Tibial nerve (tissue), 4 donors: Measurements from ENCODE around the gene NIT1. TPM values are rescaled to one million over a fixed set of nuclear protein-coding genes. Genes with fewer than 3 reads are reported as not detected.

ENCODE experiments used
- DNase-seq, 2 donors: peaks; one replicate each; pipeline ENCODE4 v3.0.0-alpha.2; 2019; ENCODE audit warnings: low spot score in 2 of 2
- H3K27ac ChIP-seq, 4 donors: fragments of 200-600 bp; sonication (generic) in 3 of 4; one replicate each; pipeline ENCODE4 v1.5.1; 2017 to 2019; ENCODE audit warnings: mild to moderate bottlenecking in 1 of 4
- H3K27me3 ChIP-seq, 2 donors: fragments of 200-600 bp; sonication (generic) in 1 of 2; one replicate each; pipeline versions ENCODE4 v1.5.1 to v1.6.0; 2017 to 2019
- H3K36me3 ChIP-seq, 3 donors: fragments of 200-600 bp; sonication (generic); one replicate each; pipeline ENCODE4 v1.5.1; 2018 to 2019
- H3K4me1 ChIP-seq, 4 donors: fragments of 200-600 bp; sonication (generic) in 3 of 4; one replicate each; pipeline ENCODE4 v1.5.1; 2017 to 2019
- H3K4me3 ChIP-seq, 4 donors: fragments of 200-600 bp; sonication (generic) in 3 of 4; one replicate each; pipeline ENCODE4 v1.5.1; 2017 to 2019; ENCODE audit warnings: mild to moderate bottlenecking in 1 of 4, moderate library complexity in 1 of 4
- H3K9me3 ChIP-seq, 4 donors: fragments of 200-600 bp; sonication (generic) in 3 of 4; one replicate each; pipeline ENCODE4 v1.5.1; 2017 to 2019
- EP300 ChIP-seq, 2 donors: sonication (generic); formaldehyde crosslinking; IDR thresholded peaks; one replicate each; pipeline ENCODE4 v1.6.1; 2017; ENCODE audit warnings: antibody characterized with exemption in 2 of 2, mild to moderate bottlenecking in 1 of 2
- POLR2A ChIP-seq, 2 donors: fragments of 450-650 bp; IDR thresholded peaks; one replicate each; pipeline ENCODE4 v1.6.1; 2017; ENCODE audit warnings: antibody characterized with exemption in 2 of 2, mild to moderate bottlenecking in 2 of 2, moderate library complexity in 2 of 2
- WGBS, 2 donors: methylation state at CpG; one replicate each; pipeline ENCODE4 v1.1.5; 2018; 5-methylcytosine and 5-hydroxymethylcytosine counted together
- total RNA-seq, 4 donors: library from RNA; depleted of rRNA; stranded (reverse); fragments of >200 nt; gene quantifications; one replicate each; pipeline ENCODE4 v1.1.0, GENCODE V29; 2016
- TF ChIP-seq, protein P1 (sequence below), 5 experiments: fragments of 200-600 bp in 3 of 5; fragments of 450-650 bp in 2 of 5; sonication (generic) in 3 of 5; IDR thresholded peaks; one replicate each; pipeline ENCODE4 v1.5.1; 2016 to 2019; ENCODE audit warnings: antibody characterized with exemption in 5 of 5, mild to moderate bottlenecking in 3 of 5, moderate library complexity in 2 of 5

Gene NIT1
- total RNA-seq, 4 donors from 2014 or later: 26.4 to 43.0 (median 32.9) TPM

GRCh38 chr1:161098210-161099068 lies 19.5 kb upstream of the NIT1 start, which contains the start of gene KLHDC9:
Gene KLHDC9, plus strand, starts transcription at chr1:161098361. Its CDS starts 175 bp downstream, at chr1:161098536.
- peaks cover 0 to 33% (median 10%) of the 10 kb centered on the region in 4 donors for H3K4me1 ChIP-seq
- H3K36me3 ChIP-seq: peaks cover 0 to 36% (median 4%) of the 10 kb centered on the region in 3 donors
- peak in 1 of 2 donors; percentile 6 for TF ChIP-seq EP300 (IDR thresholded peaks at IDR 0.05)
- TF ChIP-seq, protein P1, sequence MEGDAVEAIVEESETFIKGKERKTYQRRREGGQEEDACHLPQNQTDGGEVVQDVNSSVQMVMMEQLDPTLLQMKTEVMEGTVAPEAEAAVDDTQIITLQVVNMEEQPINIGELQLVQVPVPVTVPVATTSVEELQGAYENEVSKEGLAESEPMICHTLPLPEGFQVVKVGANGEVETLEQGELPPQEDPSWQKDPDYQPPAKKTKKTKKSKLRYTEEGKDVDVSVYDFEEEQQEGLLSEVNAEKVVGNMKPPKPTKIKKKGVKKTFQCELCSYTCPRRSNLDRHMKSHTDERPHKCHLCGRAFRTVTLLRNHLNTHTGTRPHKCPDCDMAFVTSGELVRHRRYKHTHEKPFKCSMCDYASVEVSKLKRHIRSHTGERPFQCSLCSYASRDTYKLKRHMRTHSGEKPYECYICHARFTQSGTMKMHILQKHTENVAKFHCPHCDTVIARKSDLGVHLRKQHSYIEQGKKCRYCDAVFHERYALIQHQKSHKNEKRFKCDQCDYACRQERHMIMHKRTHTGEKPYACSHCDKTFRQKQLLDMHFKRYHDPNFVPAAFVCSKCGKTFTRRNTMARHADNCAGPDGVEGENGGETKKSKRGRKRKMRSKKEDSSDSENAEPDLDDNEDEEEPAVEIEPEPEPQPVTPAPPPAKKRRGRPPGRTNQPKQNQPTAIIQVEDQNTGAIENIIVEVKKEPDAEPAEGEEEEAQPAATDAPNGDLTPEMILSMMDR (IDR thresholded peaks at IDR 0.05): no peak
- no peaks in the 10 kb centered on the region for H3K9me3 ChIP-seq
- H3K27ac ChIP-seq: peak within 1 kb of the TSS; percentile 7 to 73 (median 42)
- no peaks in the 10 kb centered on the region for H3K27me3 ChIP-seq
- DNase-seq: peak; percentile 46 to 51
- peak within 1 kb of the TSS; percentile 41 to 69 (median 54) for H3K4me3 ChIP-seq
- 13 to 22% methylated on average over 26 to 53 of the region's 71 CpGs for WGBS, 2 donors

DNA sequence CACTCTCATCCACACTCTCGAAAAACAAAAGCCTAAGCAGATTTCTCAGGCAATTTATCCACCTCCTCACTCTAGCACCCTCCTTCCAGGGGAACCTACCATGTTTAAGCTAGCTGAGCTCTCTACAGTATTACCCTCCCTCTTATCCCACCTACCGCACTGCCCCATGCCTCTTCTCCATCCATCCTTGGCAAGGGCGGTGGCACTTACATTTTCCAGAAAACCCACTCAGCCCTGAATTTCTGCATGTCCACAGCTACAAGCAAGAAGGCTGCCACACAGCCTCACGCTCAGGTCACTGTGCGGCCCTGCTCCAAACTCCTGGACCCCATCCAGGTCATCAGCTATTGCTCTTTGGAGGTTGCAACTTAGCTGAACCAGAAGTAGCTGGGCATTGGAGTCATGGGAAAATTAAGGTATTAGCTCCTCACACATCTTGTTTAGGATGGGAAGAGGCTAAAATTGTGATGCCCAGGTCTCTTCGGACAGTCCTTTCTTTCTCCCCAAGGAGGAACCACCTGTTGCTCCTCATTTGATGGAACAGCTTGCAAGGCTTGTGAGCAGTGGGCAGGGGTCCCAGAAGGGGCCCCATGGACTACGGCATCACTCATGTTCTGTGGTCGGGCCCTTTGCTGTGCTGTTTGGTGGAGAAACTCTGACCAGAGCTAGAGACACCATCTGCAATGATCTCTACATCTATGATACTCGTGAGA lies 18.7 kb upstream of the NIT1 start:
- TF ChIP-seq, protein P1 (IDR thresholded peaks at IDR 0.05): no peak
- TF ChIP-seq EP300 (IDR thresholded peaks at IDR 0.05): no peak
- TF ChIP-seq POLR2A (IDR thresholded peaks at IDR 0.05): no peak
- Histone ChIP-seq H3K27ac (peak overlapping the region in 2 of 4 donors; percentile 18 to 73), H3K4me1 (peaks cover 0 to 33% (median 10%) of the 10 kb centered on the region in 4 donors), H3K9me3 (no peaks in the 10 kb centered on the region), H3K36me3 (peaks cover 0 to 36% (median 4%) of the 10 kb centered on the region in 3 donors), H3K4me3 (peak overlapping the region in 1 of 4 donors; percentile 66), H3K27me3 (no peaks in the 10 kb centered on the region)
- WGBS, 2 donors: 78 to 83% methylated on average over 9 of the region's 9 CpGs
- DNase-seq: no peak

GRCh38 chr1:161100556-161100955 lies 17.3 kb upstream of the NIT1 start:
- no peak for DNase-seq
- H3K36me3 ChIP-seq: peaks cover 0 to 36% (median 4%) of the 10 kb centered on the region in 3 donors

DNA sequence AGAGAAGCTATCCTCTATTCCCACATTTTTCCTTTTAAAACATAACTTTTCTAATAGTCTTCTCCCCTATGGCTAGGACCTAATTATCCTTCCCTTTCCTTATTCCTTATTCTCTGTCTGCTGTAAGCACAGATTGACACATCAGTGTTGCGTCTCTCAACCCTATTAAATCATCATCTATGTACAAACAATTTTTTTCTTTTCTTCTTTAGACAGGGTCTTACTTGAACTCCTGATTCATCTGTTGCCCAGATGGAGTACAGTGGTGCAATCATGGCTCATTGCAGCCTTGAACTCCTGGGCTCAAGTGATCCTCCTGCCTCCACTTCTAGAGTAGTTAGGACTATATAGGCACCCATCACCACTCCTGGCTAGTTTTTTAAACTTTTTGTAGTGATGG lies 11.5 kb upstream of the NIT1 start:
- H3K36me3 ChIP-seq: peaks cover 0 to 23% (median 4%) of the 10 kb centered on the region in 3 donors
- WGBS, 2 donors: 95 to 97% methylated on average over 1 of the region's 1 CpG
- TF ChIP-seq, protein P1 (IDR thresholded peaks at IDR 0.05): no peak
- TF ChIP-seq POLR2A (IDR thresholded peaks at IDR 0.05) (no peak), EP300 (IDR thresholded peaks at IDR 0.05) (no peak)
- no peaks in the 10 kb centered on the region for H3K4me1 ChIP-seq
- H3K27ac ChIP-seq: no peak overlapping the region
- no peaks in the 10 kb centered on the region for H3K9me3 ChIP-seq
- H3K4me3 ChIP-seq: no peak overlapping the region
- no peaks in the 10 kb centered on the region for H3K27me3 ChIP-seq
- no peak for DNase-seq

More at GRCh38 chr1:161100556-161100955, 17.3 kb upstream of the NIT1 start:
- H3K4me3 ChIP-seq: no peak overlapping the region
- no peaks in the 10 kb centered on the region for H3K9me3 ChIP-seq
- peaks cover 0 to 33% (median 10%) of the 10 kb centered on the region in 4 donors for H3K4me1 ChIP-seq
- 36 to 45% methylated on average over 2 of the region's 2 CpGs for WGBS, 2 donors
- TF ChIP-seq POLR2A (IDR thresholded peaks at IDR 0.05) (no peak), EP300 (IDR thresholded peaks at IDR 0.05) (no peak)
- TF ChIP-seq, protein P1 (IDR thresholded peaks at IDR 0.05): no peak
- no peaks in the 10 kb centered on the region for H3K27me3 ChIP-seq
- H3K27ac ChIP-seq: peak overlapping the region in 1 of 4 donors; percentile 20
